ENCODE results near the gene POLR3K.

POLR3K gene

GRCh38 chr16:78444-79150 is 25.2 kb upstream of the POLR3K start:
- peak; percentile 78 for DNase-seq (ENCODE audit: low spot score)
- in situ Hi-C loops (cut with MboI; ENCODE audit: low pct_unique_long_range_greater_than_20kb, low sequenced_read_pairs, unreplicated experiment) = no loop called here
- TF ChIP-seq CTCF (IDR thresholded peaks at IDR 0.05; ENCODE audit: extremely low read depth, insufficient read depth, missing control alignments) = no peak

GRCh38 chr16:77807-78443 is 24.5 kb upstream of the POLR3K start, which contains the start of gene MPG:
TSS of gene MPG (plus strand) at chr16:78225. CDS start at chr16:78310, 85 bp downstream.
- TF ChIP-seq CTCF (IDR thresholded peaks at IDR 0.05; ENCODE audit: extremely low read depth, insufficient read depth, missing control alignments) = no peak
- peak; percentile 100 for DNase-seq (ENCODE audit: low spot score)
- in situ Hi-C loops (cut with MboI; ENCODE audit: low pct_unique_long_range_greater_than_20kb, low sequenced_read_pairs, unreplicated experiment) = no loop called here

- TF ChIP-seq CTCF (IDR thresholded peaks at IDR 0.05; ENCODE audit: extremely low read depth, insufficient read depth, missing control alignments) = no peak
- in situ Hi-C loops (cut with MboI; ENCODE audit: low pct_unique_long_range_greater_than_20kb, low sequenced_read_pairs, unreplicated experiment) = no loop called here
- peak; percentile 82 for DNase-seq (ENCODE audit: low spot score)
These were observed 23.9 kb upstream of the POLR3K start for GRCh38 chr16:77273-77806.

GRCh38 chr16:76535-77272 is 23.3 kb upstream of the POLR3K start:
- in situ Hi-C loops (cut with MboI; ENCODE audit: low pct_unique_long_range_greater_than_20kb, low sequenced_read_pairs, unreplicated experiment) = no loop called here
- no peak for TF ChIP-seq CTCF (IDR thresholded peaks at IDR 0.05; ENCODE audit: extremely low read depth, insufficient read depth, missing control alignments)
- no peak for DNase-seq (ENCODE audit: low spot score)

GRCh38 chr16:75580-76501 is 22.4 kb upstream of the POLR3K start:
- in situ Hi-C loops (cut with MboI; ENCODE audit: low pct_unique_long_range_greater_than_20kb, low sequenced_read_pairs, unreplicated experiment) = no loop called here
- TF ChIP-seq CTCF (IDR thresholded peaks at IDR 0.05; ENCODE audit: extremely low read depth, insufficient read depth, missing control alignments) = no peak
- no peak for DNase-seq (ENCODE audit: low spot score)

Measured in GM13977 (cell line).